Activated CD4-positive, alpha-beta memory T cell treated with anti-CD3 and anti-CD28 coated beads for 36 hours (primary cell): ENCODE measurements around the gene MISP. TPM values are rescaled to one million over a fixed set of nuclear protein-coding genes. Genes with fewer than 3 reads are reported as not detected.

Experiments
- CTCF ChIA-PET: fragments of 350-600 bp; sonication (Branson Sonifier 250); formaldehyde crosslinking; loops from one replicate; lab custom pipeline; 2021; ENCODE audit warnings: antibody characterized with exemption, inconsistent platforms; lab: Charles Lee
- POLR2A ChIA-PET: fragments of 350-600 bp; sonication (Branson Sonifier 250); formaldehyde crosslinking; loops from one replicate; lab custom pipeline; 2021; ENCODE audit warnings: antibody characterized with exemption; lab: Charles Lee
- DNase-seq: peaks from one replicate; pipeline ENCODE4 v3.0.0-alpha.2; 2020
- H3K27ac Mint-ChIP-seq: one replicate; pipeline ENCODE4 v1.8.0; 2021; ENCODE audit warnings: mixed read lengths
- H3K27me3 Mint-ChIP-seq: one replicate; pipeline ENCODE4 v1.8.0; 2021; ENCODE audit warnings: mixed read lengths
- H3K36me3 Mint-ChIP-seq: one replicate; pipeline ENCODE4 v1.8.0; 2021; ENCODE audit warnings: mixed read lengths
- H3K4me1 Mint-ChIP-seq: one replicate; pipeline ENCODE4 v1.8.0; 2021; ENCODE audit warnings: low read depth, mixed read lengths
- H3K4me3 Mint-ChIP-seq: one replicate; pipeline ENCODE4 v1.8.0; 2021; ENCODE audit warnings: mild to moderate bottlenecking, mixed read lengths
- H3K9me3 Mint-ChIP-seq: one replicate; pipeline ENCODE4 v1.8.0; 2021; ENCODE audit warnings: mixed read lengths
- intact Hi-C: fragments of 100-400 bp; cut with micrococcal nuclease; formaldehyde crosslinking; loops from one replicate; pipeline ENCODE4 v1.15.1; 2023
- total RNA-seq, 2 experiments: library from RNA; stranded (reverse); gene quantifications; one replicate each; pipeline ENCODE4 v1.2.3, GENCODE V29; 2021

Gene MISP
- total RNA-seq, 2 experiments from 2014 or later, result not detected

DNA sequence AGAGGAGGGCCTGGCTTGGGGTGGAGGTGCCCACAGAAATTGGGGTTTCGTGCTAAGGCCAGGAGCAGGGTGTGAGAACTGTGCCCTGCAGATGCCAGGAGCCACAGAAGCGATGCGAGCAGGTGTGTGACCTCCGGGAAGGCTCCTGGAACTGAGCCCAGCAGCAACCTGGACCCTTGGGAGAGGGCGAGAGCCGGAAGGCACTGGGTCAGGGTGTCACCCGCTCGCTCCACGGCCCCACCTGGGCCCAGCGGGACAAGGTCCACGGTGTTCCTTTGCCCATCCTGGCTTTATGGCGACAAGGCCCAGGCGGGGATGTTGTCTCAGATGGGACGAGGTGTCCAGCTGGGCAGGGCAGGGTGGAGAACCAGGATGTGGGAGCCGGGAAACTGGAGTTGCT, 4.2 kb downstream of the MISP start:
- Mint-ChIP-seq H3K36me3 (peaks cover 2% of the 10 kb centered on the region), H3K4me3 (no peak overlapping the region), H3K9me3 (peaks cover 9% of the 10 kb centered on the region), H3K4me1 (no peaks in the 10 kb centered on the region), H3K27ac (no peak overlapping the region), H3K27me3 (no peaks in the 10 kb centered on the region)
- DNase-seq, result no peak
- CTCF ChIA-PET, result no interaction called here
- intact Hi-C loops, result no loop called here
- POLR2A ChIA-PET, result no interaction called here

DNA sequence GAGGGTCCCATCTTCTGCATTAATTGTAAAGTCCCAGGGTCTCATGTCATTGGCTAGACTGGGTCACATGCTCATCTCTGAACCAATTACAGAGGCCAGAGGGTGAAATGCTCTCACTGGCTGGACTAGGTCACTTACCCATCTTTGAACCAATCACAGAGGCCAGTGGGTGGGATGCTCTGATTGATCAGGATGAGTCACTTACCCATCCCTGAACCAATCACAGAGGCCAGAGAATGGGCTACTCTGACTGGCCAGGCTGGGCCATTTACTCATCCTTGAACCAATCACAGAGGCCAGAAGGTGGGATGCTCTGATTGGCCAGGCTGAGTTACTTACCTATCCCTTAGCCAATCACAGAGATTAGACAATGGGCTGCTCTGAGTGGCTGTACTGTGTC, 5.3 kb downstream of the MISP start:
- ChIA-PET POLR2A (no interaction called here), CTCF (no interaction called here)
- Mint-ChIP-seq H3K27ac (no peak overlapping the region), H3K4me1 (no peaks in the 10 kb centered on the region), H3K27me3 (no peaks in the 10 kb centered on the region), H3K4me3 (no peak overlapping the region), H3K9me3 (peaks cover 9% of the 10 kb centered on the region), H3K36me3 (peaks cover 2% of the 10 kb centered on the region)
- peak; percentile 37 for DNase-seq
- intact Hi-C loops, result no loop called here

DNA sequence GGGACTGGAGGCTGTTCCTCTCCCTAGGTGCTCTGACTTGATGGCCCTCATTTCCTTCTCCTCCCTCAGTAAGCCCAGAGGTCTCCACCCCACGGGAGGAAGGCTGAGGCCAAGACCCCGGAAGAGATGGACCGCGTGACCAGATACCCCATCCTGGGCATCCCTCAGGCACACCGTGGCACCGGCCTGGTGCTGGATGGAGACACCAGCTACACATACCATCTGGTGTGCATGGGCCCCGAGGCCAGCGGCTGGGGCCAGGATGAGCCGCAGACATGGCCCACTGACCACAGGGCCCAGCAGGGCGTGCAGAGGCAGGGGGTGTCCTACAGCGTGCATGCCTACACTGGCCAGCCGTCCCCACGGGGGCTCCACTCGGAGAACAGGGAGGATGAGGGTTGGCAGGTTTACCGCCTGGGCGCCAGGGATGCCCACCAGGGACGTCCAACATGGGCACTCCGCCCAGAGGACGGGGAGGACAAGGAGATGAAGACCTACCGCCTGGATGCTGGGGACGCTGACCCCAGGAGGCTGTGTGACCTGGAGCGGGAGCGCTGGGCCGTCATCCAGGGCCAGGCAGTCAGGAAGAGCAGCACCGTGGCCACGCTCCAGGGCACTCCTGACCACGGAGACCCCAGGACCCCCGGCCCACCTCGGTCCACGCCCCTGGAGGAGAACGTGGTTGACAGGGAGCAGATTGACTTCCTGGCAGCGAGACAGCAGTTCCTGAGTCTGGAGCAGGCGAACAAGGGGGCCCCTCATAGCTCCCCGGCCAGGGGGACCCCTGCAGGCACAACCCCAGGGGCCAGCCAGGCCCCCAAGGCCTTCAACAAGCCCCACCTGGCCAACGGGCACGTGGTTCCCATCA, 6.1 kb downstream of the MISP start:
- intact Hi-C loops, result no loop called here
- POLR2A ChIA-PET, result no interaction called here
- no peaks in the 10 kb centered on the region for H3K4me1 Mint-ChIP-seq

DNA sequence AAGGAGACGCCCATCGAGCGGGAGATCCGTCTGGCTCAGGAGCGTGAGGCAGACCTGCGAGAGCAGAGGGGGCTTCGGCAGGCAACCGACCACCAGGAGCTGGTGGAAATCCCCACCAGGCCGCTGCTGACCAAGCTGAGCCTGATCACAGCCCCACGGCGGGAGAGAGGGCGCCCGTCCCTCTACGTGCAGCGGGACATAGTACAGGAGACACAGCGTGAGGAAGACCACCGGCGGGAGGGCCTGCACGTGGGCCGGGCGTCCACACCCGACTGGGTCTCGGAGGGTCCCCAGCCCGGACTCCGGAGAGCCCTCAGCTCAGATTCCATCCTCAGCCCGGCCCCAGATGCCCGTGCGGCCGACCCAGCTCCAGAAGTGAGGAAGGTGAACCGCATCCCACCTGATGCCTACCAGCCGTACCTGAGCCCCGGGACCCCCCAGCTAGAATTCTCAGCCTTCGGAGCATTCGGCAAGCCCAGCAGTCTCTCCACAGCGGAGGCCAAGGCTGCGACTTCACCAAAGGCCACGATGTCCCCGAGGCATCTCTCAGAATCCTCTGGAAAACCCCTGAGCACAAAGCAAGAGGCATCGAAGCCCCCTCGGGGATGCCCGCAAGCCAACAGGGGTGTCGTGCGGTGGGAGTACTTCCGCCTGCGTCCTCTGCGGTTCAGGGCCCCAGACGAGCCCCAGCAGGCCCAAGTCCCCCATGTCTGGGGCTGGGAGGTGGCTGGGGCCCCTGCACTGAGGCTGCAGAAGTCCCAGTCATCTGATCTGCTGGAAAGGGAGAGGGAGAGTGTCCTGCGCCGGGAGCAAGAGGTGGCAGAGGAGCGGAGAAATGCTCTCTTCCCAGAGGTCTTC, 7.1 kb downstream of the MISP start:
- Mint-ChIP-seq H3K9me3 (peaks cover 9% of the 10 kb centered on the region), H3K27ac (no peak overlapping the region), H3K27me3 (no peaks in the 10 kb centered on the region), H3K36me3 (peaks cover 2% of the 10 kb centered on the region), H3K4me1 (no peaks in the 10 kb centered on the region), H3K4me3 (no peak overlapping the region)
- intact Hi-C loops, result no loop called here
- CTCF ChIA-PET, result no interaction called here
- DNase-seq, result no peak
- POLR2A ChIA-PET, result no interaction called here

More for the DNA sequence above, 6.1 kb downstream of the MISP start:
- Mint-ChIP-seq H3K9me3 (peaks cover 9% of the 10 kb centered on the region), H3K4me3 (no peak overlapping the region), H3K27ac (no peak overlapping the region), H3K36me3 (peaks cover 2% of the 10 kb centered on the region), H3K27me3 (no peaks in the 10 kb centered on the region)
- CTCF ChIA-PET, result no interaction called here
- DNase-seq, result no peak

DNA sequence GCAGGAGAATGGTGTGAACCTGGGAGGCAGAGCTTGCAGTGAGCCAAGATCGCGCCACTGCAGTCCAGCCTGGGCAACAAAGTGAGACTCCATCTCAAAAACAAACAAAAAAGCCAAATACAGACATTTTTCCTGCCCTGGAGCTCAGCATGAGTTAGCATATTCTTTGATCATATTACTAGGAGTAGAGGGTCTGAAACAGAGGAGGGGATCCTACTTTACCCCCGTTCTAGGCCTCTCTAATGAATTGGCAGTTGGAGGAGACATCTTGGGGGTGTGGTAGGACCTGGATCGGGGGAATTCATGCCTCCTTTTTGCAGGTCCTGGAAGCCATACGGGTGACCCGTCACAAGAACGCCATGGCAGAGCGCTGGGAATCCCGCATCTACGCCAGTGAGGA, 12.3 kb downstream of the MISP start:
- Mint-ChIP-seq H3K36me3 (peaks cover 2% of the 10 kb centered on the region), H3K9me3 (peaks cover 9% of the 10 kb centered on the region), H3K4me3 (no peak overlapping the region), H3K27me3 (peaks cover 6% of the 10 kb centered on the region), H3K27ac (no peak overlapping the region), H3K4me1 (no peaks in the 10 kb centered on the region)
- intact Hi-C loops, result no loop called here
- ChIA-PET CTCF (no interaction called here), POLR2A (no interaction called here)
- DNase-seq, result no peak

DNA sequence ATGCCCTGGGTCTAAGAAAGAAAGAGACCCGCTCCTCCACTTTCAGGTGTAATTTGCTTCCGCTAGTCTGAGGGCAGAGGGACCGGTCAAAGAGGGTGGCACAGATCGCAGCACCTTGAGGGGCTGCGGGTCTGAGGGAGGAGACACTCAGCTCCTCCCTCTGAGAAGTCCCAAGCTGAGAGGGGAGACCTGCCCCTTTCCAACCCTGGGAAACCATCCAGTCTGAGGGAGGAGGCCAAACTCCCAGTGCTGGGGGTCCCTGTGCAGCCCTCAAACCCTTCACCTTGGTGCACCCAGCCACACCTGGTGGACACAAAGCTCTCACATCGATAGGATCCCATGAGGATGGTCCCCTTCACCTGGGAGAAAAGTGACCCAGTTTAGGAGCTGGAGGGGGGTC, 13.0 kb downstream of the MISP start:
- Mint-ChIP-seq H3K4me1 (no peaks in the 10 kb centered on the region), H3K27me3 (peaks cover 6% of the 10 kb centered on the region), H3K27ac (no peak overlapping the region), H3K36me3 (peaks cover 2% of the 10 kb centered on the region), H3K9me3 (peaks cover 4% of the 10 kb centered on the region), H3K4me3 (no peak overlapping the region)
- DNase-seq, result no peak
- intact Hi-C loops, result no loop called here
- CTCF ChIA-PET, result no interaction called here
- POLR2A ChIA-PET, result no interaction called here

DNA sequence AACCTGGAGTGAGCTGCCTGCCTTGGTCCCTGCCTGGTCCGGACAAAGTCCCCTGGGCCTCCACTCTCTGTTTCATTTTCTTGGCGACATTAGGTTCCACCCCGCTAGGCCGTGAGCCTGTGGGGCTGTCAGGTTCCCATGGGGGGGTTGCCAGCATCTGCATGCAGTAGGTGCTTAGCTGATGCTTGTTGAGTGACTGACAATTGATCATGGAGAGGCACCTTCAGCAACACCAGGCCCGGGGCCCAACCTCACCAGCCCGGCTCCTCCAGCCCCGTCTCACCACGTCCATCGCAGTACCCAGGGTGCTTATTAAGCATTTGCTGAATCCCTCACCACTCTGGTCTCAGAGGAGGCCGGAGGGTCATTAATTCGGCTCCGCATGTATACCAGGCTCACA, 13.4 kb downstream of the MISP start:
- intact Hi-C loops, result no loop called here
- H3K4me1 Mint-ChIP-seq, result no peaks in the 10 kb centered on the region
- ChIA-PET CTCF (no interaction called here), POLR2A (no interaction called here)
- H3K9me3 Mint-ChIP-seq, result peaks cover 4% of the 10 kb centered on the region
- H3K27ac Mint-ChIP-seq, result no peak overlapping the region
- no peak overlapping the region for H3K4me3 Mint-ChIP-seq
- H3K36me3 Mint-ChIP-seq, result peaks cover 2% of the 10 kb centered on the region
- no peak for DNase-seq
- H3K27me3 Mint-ChIP-seq, result peaks cover 6% of the 10 kb centered on the region

DNA sequence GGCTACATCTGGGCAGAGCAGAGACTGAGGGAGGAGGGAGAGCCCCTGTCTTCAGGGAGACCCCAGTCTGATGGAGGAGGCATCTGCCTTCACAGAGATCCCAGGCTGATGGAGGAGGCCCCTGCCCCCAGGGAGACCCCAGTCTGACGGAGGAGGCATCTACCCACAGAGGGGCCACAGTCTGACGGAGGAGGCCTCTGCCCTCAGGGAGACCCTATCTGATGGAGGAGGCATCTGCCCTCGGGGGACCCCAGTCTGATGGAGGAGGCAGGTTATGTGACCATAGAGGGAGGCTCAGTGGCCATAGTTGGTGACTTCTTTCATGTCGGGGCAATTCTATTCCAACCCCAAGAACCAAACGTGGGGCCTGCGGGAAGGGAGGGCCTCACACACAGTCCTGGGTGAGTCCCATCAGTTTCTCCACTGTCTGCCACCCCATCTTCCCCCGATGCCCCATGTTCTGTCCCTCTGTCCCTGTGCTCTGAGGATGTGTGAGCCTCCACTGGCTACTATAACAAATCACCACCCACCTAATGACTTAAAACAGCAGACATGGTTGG, 14.3 kb downstream of the MISP start:
- ChIA-PET CTCF (no interaction called here), POLR2A (no interaction called here)
- Mint-ChIP-seq H3K4me3 (no peak overlapping the region), H3K27ac (no peak overlapping the region), H3K4me1 (peaks cover under 1% of the 10 kb centered on the region), H3K27me3 (peaks cover 7% of the 10 kb centered on the region), H3K9me3 (no peaks in the 10 kb centered on the region), H3K36me3 (no peaks in the 10 kb centered on the region)
- intact Hi-C loops, result no loop called here
- no peak for DNase-seq

DNA sequence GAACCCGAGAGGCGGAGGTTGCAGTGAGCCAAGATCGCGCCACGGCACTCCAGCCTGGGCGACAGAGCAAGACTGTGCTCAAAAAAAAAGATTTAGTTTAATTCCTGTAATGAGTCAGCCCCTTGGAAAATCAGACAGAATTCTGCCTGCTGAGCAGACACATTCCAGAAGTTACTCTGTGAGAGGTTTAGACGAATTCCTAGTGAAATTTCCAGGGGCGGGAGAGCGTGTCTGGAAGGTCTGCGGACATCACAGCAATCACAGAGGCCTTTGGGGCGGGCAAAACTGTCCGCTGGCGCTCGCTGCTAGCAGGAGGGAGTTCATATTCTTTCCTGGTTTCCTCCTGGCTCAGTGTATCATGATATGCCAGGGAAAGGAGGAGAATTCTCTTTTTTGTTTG, 17.5 kb downstream of the MISP start:
- DNase-seq, result no peak
- intact Hi-C loops, result no loop called here
- POLR2A ChIA-PET, result no interaction called here
- Mint-ChIP-seq H3K4me3 (no peak overlapping the region), H3K9me3 (no peaks in the 10 kb centered on the region), H3K36me3 (no peaks in the 10 kb centered on the region), H3K27ac (no peak overlapping the region), H3K27me3 (peaks cover 11% of the 10 kb centered on the region), H3K4me1 (peaks cover 3% of the 10 kb centered on the region)
- CTCF ChIA-PET, result no interaction called here

DNA sequence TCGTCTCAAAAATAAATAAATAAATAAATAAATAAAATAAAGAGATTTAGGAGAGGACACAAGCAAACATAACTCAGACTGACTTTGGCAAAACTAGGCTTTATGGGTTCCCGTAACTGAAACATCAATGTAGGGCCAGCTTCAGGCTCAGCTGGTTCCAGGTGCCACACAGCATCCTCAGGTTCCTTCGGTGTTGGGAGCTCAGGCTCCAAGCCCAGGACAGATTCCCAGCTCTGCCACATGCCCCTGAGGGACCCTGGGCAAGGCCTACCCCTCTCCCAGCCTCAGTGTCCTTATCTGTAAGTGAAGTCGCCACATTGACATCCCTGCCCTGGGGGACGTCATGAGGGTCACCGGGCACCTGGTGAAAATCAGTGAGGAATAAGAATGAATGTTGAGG, 18.7 kb downstream of the MISP start:
- Mint-ChIP-seq H3K27ac (no peak overlapping the region), H3K4me3 (no peak overlapping the region), H3K4me1 (peaks cover 3% of the 10 kb centered on the region), H3K36me3 (no peaks in the 10 kb centered on the region), H3K27me3 (peaks cover 11% of the 10 kb centered on the region), H3K9me3 (no peaks in the 10 kb centered on the region)
- no peak for DNase-seq
- ChIA-PET CTCF (interaction anchor here (0.9 to 2.1 kb wide), 12 partner anchors 21 to 214 kb away, joined by 3 to 12 read pairs (median 4); partner anchors contain the start of genes RNF126 and WDR18), POLR2A (no interaction called here)
- intact Hi-C loops, result loop anchor here (1.0 to 2.0 kb wide), 2 partner anchors 93 to 151 kb away; no protein-coding TSS in a partner anchor

DNA sequence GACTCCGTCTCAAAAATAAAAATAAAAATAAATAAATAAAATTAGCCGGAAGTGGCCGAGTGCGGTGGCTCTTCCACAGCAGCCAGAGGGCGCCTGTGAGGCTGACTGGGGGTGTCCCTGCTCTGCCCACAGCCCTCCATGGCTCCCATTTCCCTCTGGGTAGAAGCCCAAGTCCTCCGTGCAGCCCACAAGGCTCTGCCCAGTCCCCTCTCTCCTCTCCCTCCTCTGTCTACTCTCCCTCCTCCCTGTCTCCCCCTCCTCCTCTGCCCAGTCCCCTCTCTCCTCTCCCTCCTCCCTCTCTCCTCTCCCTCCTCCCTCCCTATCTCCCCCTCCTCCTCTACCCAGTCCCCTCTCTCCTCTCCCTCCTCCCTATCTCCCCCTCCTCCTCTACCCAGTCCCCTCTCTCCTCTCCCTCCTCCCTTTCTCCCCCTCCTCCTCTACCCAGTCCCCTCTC, 20.4 kb downstream of the MISP start:
- peak; percentile 62 for DNase-seq
- Mint-ChIP-seq H3K27me3 (peaks cover 11% of the 10 kb centered on the region), H3K4me1 (peaks cover 3% of the 10 kb centered on the region), H3K27ac (no peak overlapping the region), H3K36me3 (no peaks in the 10 kb centered on the region), H3K4me3 (no peak overlapping the region), H3K9me3 (no peaks in the 10 kb centered on the region)
- ChIA-PET CTCF (interaction anchor here (0.8 to 2.1 kb wide), 4 partner anchors 91 to 212 kb away, joined by 3 to 12 read pairs (median 6); partner anchors contain the start of gene WDR18), POLR2A (no interaction called here)
- intact Hi-C loops, result loop anchor here (2.0 kb wide), 1 partner anchor 91 kb away; no protein-coding TSS in a partner anchor

DNA sequence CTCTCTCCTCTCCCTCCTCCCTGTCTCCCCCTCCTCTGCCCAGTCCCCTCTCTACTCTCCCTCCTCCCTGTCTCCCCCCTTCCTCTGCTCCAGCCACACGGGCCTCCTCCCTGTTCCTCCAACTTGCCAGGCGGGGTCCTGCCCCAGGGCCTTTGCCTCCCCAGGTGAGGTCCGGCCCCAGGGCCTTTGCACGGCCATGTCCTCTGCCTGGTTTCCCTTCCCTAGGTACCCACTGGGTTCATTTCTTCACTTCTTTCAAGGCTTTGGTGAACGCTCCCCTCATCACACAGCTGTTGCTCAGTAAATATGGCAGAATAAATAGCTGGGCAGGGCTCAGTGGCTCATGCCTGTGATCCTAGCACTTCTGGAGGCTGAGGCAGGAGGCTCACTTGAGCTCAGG, 21.2 kb downstream of the MISP start:
- Mint-ChIP-seq H3K9me3 (no peaks in the 10 kb centered on the region), H3K27me3 (peaks cover 8% of the 10 kb centered on the region), H3K36me3 (no peaks in the 10 kb centered on the region), H3K27ac (no peak overlapping the region), H3K4me3 (no peak overlapping the region), H3K4me1 (peaks cover 3% of the 10 kb centered on the region)
- intact Hi-C loops, result no loop called here
- DNase-seq, result no peak
- ChIA-PET CTCF (no interaction called here), POLR2A (no interaction called here)
